Measurements from ENCODE around the gene UBE2B. TPM values are rescaled to one million over a fixed set of nuclear protein-coding genes. Genes with fewer than 3 reads are reported as not detected.
A peak's percentile ranks its signal among the peaks of the same experiment; 100 is the strongest.

Gene UBE2B
- total RNA-seq, 1 donor from 2014 or later = 60.4 TPM

DNA sequence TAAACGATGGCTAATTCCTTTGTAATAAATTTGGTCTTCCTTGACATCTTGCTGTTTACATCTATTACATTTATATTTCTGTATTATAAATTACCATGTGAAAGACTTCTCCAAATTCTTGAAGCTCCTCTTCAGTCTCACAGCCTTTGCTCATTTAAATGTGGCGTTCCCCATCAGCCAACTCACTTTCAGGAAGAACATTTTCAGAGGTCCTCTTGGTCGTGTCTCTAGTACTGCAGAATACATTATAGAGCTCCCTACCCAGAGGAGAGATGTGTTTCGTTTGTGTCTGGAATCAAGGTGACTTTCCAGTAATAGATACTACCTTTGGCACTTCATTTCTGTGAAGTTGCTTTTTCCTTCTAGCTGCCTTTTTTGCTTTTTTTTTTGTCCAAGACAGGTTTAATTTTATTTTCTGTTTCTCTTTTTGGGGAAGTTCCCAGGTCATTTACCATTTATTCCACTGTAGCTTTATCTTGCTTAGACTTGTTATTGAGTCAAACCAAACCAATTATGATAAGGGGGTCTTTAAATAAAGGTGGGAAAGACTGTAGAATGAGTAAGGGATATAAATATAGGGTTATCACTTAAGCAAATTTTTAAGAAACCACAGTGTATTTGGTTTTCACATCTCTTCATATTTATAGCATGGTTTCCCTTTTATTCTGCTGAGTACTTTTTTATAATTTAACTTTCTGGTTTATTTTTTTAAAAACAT lies 12.8 kb downstream of the UBE2B start:
- intact Hi-C loops (cut with micrococcal nuclease) = no loop called here
- TF ChIP-seq, protein P1, sequence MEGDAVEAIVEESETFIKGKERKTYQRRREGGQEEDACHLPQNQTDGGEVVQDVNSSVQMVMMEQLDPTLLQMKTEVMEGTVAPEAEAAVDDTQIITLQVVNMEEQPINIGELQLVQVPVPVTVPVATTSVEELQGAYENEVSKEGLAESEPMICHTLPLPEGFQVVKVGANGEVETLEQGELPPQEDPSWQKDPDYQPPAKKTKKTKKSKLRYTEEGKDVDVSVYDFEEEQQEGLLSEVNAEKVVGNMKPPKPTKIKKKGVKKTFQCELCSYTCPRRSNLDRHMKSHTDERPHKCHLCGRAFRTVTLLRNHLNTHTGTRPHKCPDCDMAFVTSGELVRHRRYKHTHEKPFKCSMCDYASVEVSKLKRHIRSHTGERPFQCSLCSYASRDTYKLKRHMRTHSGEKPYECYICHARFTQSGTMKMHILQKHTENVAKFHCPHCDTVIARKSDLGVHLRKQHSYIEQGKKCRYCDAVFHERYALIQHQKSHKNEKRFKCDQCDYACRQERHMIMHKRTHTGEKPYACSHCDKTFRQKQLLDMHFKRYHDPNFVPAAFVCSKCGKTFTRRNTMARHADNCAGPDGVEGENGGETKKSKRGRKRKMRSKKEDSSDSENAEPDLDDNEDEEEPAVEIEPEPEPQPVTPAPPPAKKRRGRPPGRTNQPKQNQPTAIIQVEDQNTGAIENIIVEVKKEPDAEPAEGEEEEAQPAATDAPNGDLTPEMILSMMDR (IDR thresholded peaks at IDR 0.05) = no peak
- Mint-ChIP-seq H3K27me3 (no peaks in the 10 kb centered on the region), H3K36me3 (ENCODE audit: low read depth) (peaks cover 68% of the 10 kb centered on the region), H3K27ac (peak overlapping the region; percentile 69), H3K4me1 (peaks cover 10% of the 10 kb centered on the region), H3K9me3 (no peaks in the 10 kb centered on the region), H3K4me3 (no peak overlapping the region)
- POLR2A ChIA-PET = interaction anchor here (0.5 to 1.7 kb wide), 5 partner anchors 13 to 373 kb away, joined by 3 to 16 read pairs (median 3); partner anchors contain the start of genes CDKN2AIPNL and UBE2B
- ATAC-seq (ENCODE audit: low read depth) (no peak), DNase-seq (no peak)
- CTCF ChIA-PET = interaction anchor here (0.9 to 1.8 kb wide), 2 partner anchors 80 to 203 kb away, joined by 3 to 5 read pairs; no protein-coding TSS in a partner anchor

DNA sequence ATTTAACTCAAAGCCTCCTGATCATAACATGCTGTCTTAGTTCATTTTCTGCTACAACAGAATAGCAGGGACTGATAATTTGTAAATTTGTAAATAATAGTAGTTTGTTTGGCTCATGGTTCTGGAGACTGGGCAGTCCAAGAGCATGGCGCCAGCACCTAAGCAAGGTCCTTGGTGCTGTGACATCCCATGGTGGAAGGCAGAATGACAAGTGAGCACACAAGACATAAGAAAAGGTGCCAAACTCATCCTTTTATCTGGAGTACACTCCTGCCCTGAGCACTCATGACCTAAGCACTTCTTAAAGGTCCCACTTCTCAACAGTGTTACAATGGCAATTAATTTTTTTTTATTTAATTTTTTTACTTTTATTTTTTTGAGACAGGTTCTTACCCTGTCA lies 16.1 kb downstream of the UBE2B start:
- H3K36me3 Mint-ChIP-seq (ENCODE audit: low read depth) = peaks cover 75% of the 10 kb centered on the region
- H3K4me3 Mint-ChIP-seq = no peak overlapping the region
- TF ChIP-seq, protein P1 (IDR thresholded peaks at IDR 0.05) = no peak
- ChIA-PET POLR2A (interaction anchor here (0.6 to 1.0 kb wide), 3 partner anchors 11 to 62 kb away, joined by 3 to 9 read pairs (median 7); no protein-coding TSS in a partner anchor), CTCF (no interaction called here)
- no peak overlapping the region for H3K27ac Mint-ChIP-seq
- no peaks in the 10 kb centered on the region for H3K9me3 Mint-ChIP-seq
- DNase-seq (no peak), ATAC-seq (ENCODE audit: low read depth) (no peak)
- H3K4me1 Mint-ChIP-seq = peaks cover 10% of the 10 kb centered on the region
- no peaks in the 10 kb centered on the region for H3K27me3 Mint-ChIP-seq
- intact Hi-C loops (cut with micrococcal nuclease) = no loop called here

DNA sequence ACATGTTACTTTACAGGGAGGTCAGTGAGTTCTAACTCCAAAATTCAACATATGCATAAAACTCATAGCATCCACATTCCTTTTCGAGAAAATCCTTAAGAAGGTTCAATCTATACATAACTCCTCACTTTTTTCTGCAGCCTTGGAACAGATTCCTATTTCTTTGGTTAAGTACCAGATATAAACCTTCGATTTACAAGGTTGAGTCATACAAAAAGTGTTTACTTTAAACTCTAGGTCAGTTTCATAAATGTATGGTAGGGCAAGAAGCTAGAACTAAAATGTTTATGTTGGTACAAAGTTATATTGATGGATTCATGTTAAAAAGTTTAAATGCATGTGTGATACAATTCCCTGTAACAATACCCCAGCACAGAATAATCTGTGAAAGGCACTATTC lies 20.9 kb downstream of the UBE2B start:
- H3K4me3 Mint-ChIP-seq = no peak overlapping the region
- H3K4me1 Mint-ChIP-seq = no peaks in the 10 kb centered on the region
- H3K36me3 Mint-ChIP-seq (ENCODE audit: low read depth) = peaks cover 76% of the 10 kb centered on the region
- H3K9me3 Mint-ChIP-seq = no peaks in the 10 kb centered on the region
- TF ChIP-seq, protein P1 (IDR thresholded peaks at IDR 0.05) = no peak
- H3K27ac Mint-ChIP-seq = no peak overlapping the region
- intact Hi-C loops (cut with micrococcal nuclease) = no loop called here
- H3K27me3 Mint-ChIP-seq = no peaks in the 10 kb centered on the region
- CTCF ChIA-PET = no interaction called here
- DNase-seq (no peak), ATAC-seq (ENCODE audit: low read depth) (no peak)
- POLR2A ChIA-PET = no interaction called here

DNA sequence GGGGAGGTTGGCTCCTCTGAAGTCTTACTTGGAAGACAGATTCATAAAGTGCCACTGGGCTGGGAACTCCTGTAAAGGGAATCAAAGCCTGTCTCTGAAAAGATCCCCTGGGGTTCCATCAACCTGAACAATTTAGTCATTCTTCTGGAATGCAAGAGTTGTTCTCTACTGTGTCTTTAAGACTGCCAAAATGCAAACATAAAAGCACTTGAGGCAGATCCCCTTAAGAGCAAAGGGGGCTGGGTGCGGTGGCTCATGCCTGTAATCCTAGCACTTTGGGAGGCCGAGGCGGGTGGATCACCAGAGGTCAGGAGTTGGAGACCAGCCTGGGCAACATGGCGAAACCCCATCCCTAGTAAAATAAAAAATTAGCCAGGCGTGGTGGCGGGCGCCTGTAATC lies 23.6 kb downstream of the UBE2B start:
- DNase-seq (no peak), ATAC-seq (ENCODE audit: low read depth) (no peak)
- Mint-ChIP-seq H3K36me3 (ENCODE audit: low read depth) (peaks cover 79% of the 10 kb centered on the region), H3K9me3 (no peaks in the 10 kb centered on the region), H3K4me3 (no peak overlapping the region), H3K27me3 (no peaks in the 10 kb centered on the region), H3K4me1 (no peaks in the 10 kb centered on the region), H3K27ac (no peak overlapping the region)
- intact Hi-C loops (cut with micrococcal nuclease) = no loop called here
- TF ChIP-seq, protein P1 (IDR thresholded peaks at IDR 0.05) = no peak
- ChIA-PET POLR2A (interaction anchor here (0.6 kb wide), 1 partner anchor 130 kb away, joined by 4 read pairs; no protein-coding TSS in a partner anchor), CTCF (interaction anchor here (0.9 kb wide), 1 partner anchor 17 kb away, joined by 3 read pairs; the partner anchor contains the start of gene CDKN2AIPNL)

DNA sequence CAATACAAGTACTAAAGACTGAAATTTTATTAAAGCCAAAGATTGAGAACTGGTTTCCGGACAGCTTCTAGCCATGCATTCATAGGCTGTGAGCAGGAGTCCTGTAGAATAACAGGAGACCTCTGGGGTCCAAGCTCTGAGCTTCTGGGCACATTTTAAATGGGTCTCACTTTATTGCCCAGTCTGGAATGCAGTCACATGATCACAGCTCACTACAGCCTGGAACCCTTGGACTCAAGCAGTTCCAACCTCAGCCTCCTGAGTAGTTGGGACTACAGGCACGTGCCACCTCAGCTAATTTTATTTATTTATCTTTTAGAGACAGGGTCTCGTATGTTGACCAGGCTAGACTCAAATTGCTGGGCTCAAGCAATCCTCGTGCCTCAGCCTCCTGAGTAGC lies 24.9 kb downstream of the UBE2B start:
- H3K4me1 Mint-ChIP-seq = no peaks in the 10 kb centered on the region
- H3K36me3 Mint-ChIP-seq (ENCODE audit: low read depth) = peaks cover 69% of the 10 kb centered on the region
- H3K9me3 Mint-ChIP-seq = no peaks in the 10 kb centered on the region
- ChIA-PET POLR2A (no interaction called here), CTCF (interaction anchor here (1.6 kb wide), 1 partner anchor 182 kb away, joined by 5 read pairs; no protein-coding TSS in a partner anchor)
- no peaks in the 10 kb centered on the region for H3K27me3 Mint-ChIP-seq
- ATAC-seq (ENCODE audit: low read depth) (no peak), DNase-seq (no peak)
- no peak overlapping the region for H3K27ac Mint-ChIP-seq
- intact Hi-C loops (cut with micrococcal nuclease) = no loop called here
- TF ChIP-seq, protein P1 (IDR thresholded peaks at IDR 0.05) = no peak
- H3K4me3 Mint-ChIP-seq = no peak overlapping the region

Measured in activated B cell treated with CpG ODN at 0.5 μM for 24 hours (primary cell).